IMR-90 (cell line): Measurements from ENCODE around the gene JCAD. TPM values are rescaled to one million over a fixed set of nuclear protein-coding genes. Genes with fewer than 3 reads are reported as not detected.

Experiments used
- ATAC-seq: fragments of 200-7000 bp; cut with Tn5 transposase; 2 replicates; pipeline ENCODE4 v1.9.1; 2020; ENCODE audit warnings: low read depth, mild to moderate bottlenecking, moderate library complexity
- BruUV-seq: library from RNA; stranded (reverse); fragments of 400-500 nt; replicated peaks from 2 replicates; lab custom pipeline; 2021; lab: Mats Ljungman, UMichigan
- CTCF ChIA-PET: fragments of 300-600 bp; formaldehyde crosslinking; extraction: SDS; loops from one replicate; lab custom pipeline; 2021; ENCODE audit warnings: antibody characterized with exemption; lab: Yijun Ruan, JAX
- POLR2A ChIA-PET: fragments of 300-600 bp; sonication (Branson Sonifier 250); formaldehyde crosslinking; loops from one replicate; lab custom pipeline; 2022; ENCODE audit warnings: antibody characterized with exemption; ENCODE audit not compliant: unreplicated experiment; lab: Charles Lee
- DNase-seq: peaks from one replicate; pipeline ENCODE4 v3.0.0; 2013
- H2AFZ ChIP-seq: replicated peaks from 2 replicates; pipeline ENCODE3; 2013; ENCODE audit warnings: low read length, mild to moderate bottlenecking; ENCODE audit not compliant: poor library complexity
- H2AK5ac ChIP-seq: 2 replicates; pipeline ENCODE4 v1.6.1; 2013; ENCODE audit warnings: low read depth, low read length, inconsistent platforms
- H2AK9ac ChIP-seq: replicated peaks from 2 replicates; pipeline ENCODE3; 2013; ENCODE audit warnings: mild to moderate bottlenecking, low read depth, low read length, moderate library complexity; ENCODE audit not compliant: poor library complexity
- H2BK120ac ChIP-seq: 2 replicates; pipeline ENCODE4 v1.6.1; 2013; ENCODE audit warnings: low read depth, low read length, inconsistent platforms
- H2BK15ac ChIP-seq: 3 replicates; pipeline ENCODE4 v1.6.1; 2013; ENCODE audit warnings: low read depth, low read length, inconsistent platforms
- H2BK20ac ChIP-seq: 2 replicates; pipeline ENCODE4 v1.6.1; 2013; ENCODE audit warnings: low read depth, mild to moderate bottlenecking, inconsistent platforms, low read length, moderate library complexity
- H2BK5ac ChIP-seq: 2 replicates; pipeline ENCODE4 v1.6.1; 2013; ENCODE audit warnings: mild to moderate bottlenecking, low read depth, low read length, inconsistent platforms; ENCODE audit not compliant: poor library complexity, severe bottlenecking
- H3K14ac ChIP-seq: replicated peaks from 2 replicates; pipeline ENCODE4 v1.6.1; 2013; ENCODE audit warnings: low read depth, low read length, inconsistent platforms
- H3K18ac ChIP-seq: 2 replicates; pipeline ENCODE4 v1.6.1; 2013; ENCODE audit warnings: low read depth, low read length, control low read depth
- H3K23ac ChIP-seq: 2 replicates; pipeline ENCODE4 v1.6.1; 2013; ENCODE audit warnings: low read depth, low read length, inconsistent platforms
- H3K27ac ChIP-seq: 2 replicates; pipeline ENCODE4 v1.5.1; 2013; ENCODE audit warnings: mild to moderate bottlenecking, control low read depth, low read length; ENCODE audit not compliant: insufficient read depth
- H3K27me3 ChIP-seq: 2 replicates; pipeline ENCODE4 v1.6.1; 2013; ENCODE audit warnings: low read length; ENCODE audit not compliant: control insufficient read depth, insufficient read depth
- H3K36me3 ChIP-seq: 2 replicates; pipeline ENCODE4 v1.6.1; 2013; ENCODE audit warnings: low read length, mixed read lengths; ENCODE audit not compliant: control insufficient read depth, insufficient read depth
- H3K4ac ChIP-seq: 2 replicates; pipeline ENCODE4 v1.6.1; 2013; ENCODE audit warnings: low read depth, low read length, inconsistent platforms
- H3K4me1 ChIP-seq: 2 replicates; pipeline ENCODE4 v1.6.1; 2013; ENCODE audit warnings: low read length, mixed read lengths; ENCODE audit not compliant: control insufficient read depth, insufficient read depth
- H3K4me2 ChIP-seq: 2 replicates; pipeline ENCODE4 v1.6.1; 2013; ENCODE audit warnings: low read depth, mild to moderate bottlenecking, control low read depth, low read length, moderate library complexity
- H3K4me3 ChIP-seq: 2 replicates; pipeline ENCODE4 v1.5.1; 2013; ENCODE audit warnings: low read depth, mild to moderate bottlenecking, control low read depth, low read length, moderate library complexity; ENCODE audit not compliant: insufficient read depth
- H3K56ac ChIP-seq: 2 replicates; pipeline ENCODE4 v1.6.1; 2013; ENCODE audit warnings: low read length, inconsistent platforms; ENCODE audit not compliant: insufficient read depth; ENCODE audit errors: extremely low read depth
- H3K79me1 ChIP-seq, 2 experiments: 2 replicates each; pipeline ENCODE4 v1.6.1; 2013; ENCODE audit warnings: low read length in 2 of 2, inconsistent platforms in 1 of 2, low read depth in 1 of 2
- H3K9ac ChIP-seq: 2 replicates; pipeline ENCODE4 v1.6.1; 2013; ENCODE audit warnings: low read depth, low read length, control low read depth
- H3K9me1 ChIP-seq: 2 replicates; pipeline ENCODE4 v1.6.1; 2013; ENCODE audit warnings: low read length, inconsistent platforms; ENCODE audit not compliant: insufficient read depth
- H3K9me3 ChIP-seq: 2 replicates; pipeline ENCODE4 v1.6.1; 2013; ENCODE audit warnings: low read length; ENCODE audit not compliant: control insufficient read depth, insufficient read depth
- H4K20me1 ChIP-seq: 2 replicates; pipeline ENCODE4 v1.6.1; 2013; ENCODE audit warnings: low read length, inconsistent platforms; ENCODE audit not compliant: insufficient read depth
- H4K5ac ChIP-seq: 2 replicates; pipeline ENCODE4 v1.6.1; 2013; ENCODE audit warnings: mild to moderate bottlenecking, low read depth, low read length, control low read depth
- H4K8ac ChIP-seq, 2 experiments: 2 replicates each; pipeline ENCODE4 v1.6.1; 2013; ENCODE audit warnings: low read depth in 2 of 2, low read length in 2 of 2, control low read depth in 1 of 2, inconsistent platforms in 1 of 2
- H4K91ac ChIP-seq: 2 replicates; pipeline ENCODE4 v1.6.1; 2013; ENCODE audit warnings: low read depth, low read length, inconsistent platforms; ENCODE audit not compliant: insufficient read depth
- CTCF ChIP-seq: conservative IDR thresholded peaks from 2 replicates; pipeline ENCODE4 v1.5.1; 2012; ENCODE audit warnings: mild to moderate bottlenecking, low read depth, low read length, improper control_type of control experiment
- MAZ ChIP-seq: IDR thresholded peaks from 2 replicates; pipeline ENCODE4 v1.6.1; 2012; ENCODE audit warnings: low read depth, mild to moderate bottlenecking, low read length, improper control_type of control experiment, moderate library complexity, borderline replicate concordance
- MXI1 ChIP-seq: IDR thresholded peaks from 2 replicates; pipeline ENCODE4 v1.6.1; 2012; ENCODE audit warnings: low read depth, mild to moderate bottlenecking, low read length, moderate library complexity, borderline replicate concordance
- NFE2L2 ChIP-seq: fragments of 150-350 bp; IDR thresholded peaks from 2 replicates; pipeline ENCODE4 v1.6.1; 2016; ENCODE audit warnings: low read depth, mild to moderate bottlenecking, low read length
- RAD21 ChIP-seq: IDR thresholded peaks from 2 replicates; pipeline ENCODE4 v1.6.1; 2012; ENCODE audit warnings: low read length, improper control_type of control experiment
- SMC3 ChIP-seq: fragments of 150-350 bp; IDR thresholded peaks from 2 replicates; pipeline ENCODE4 v1.6.1; 2016; ENCODE audit warnings: low read depth, mild to moderate bottlenecking, antibody characterized with exemption, low read length, moderate library complexity
- WGBS, 2 experiments: methylation state at CpG; one replicate each; pipeline versions ENCODE4 v1.1.5 to v1.1.7; 2013; ENCODE audit warnings: missing lambda C conversion rate in 2 of 2; ENCODE audit not compliant: insufficient read length in 1 of 2; ENCODE audit errors: extremely low coverage in 2 of 2; 5-methylcytosine and 5-hydroxymethylcytosine counted together
- dilution Hi-C: fragments of 300-500 bp; cut with HindIII; formaldehyde crosslinking; loops from one replicate; pipeline ENCODE4 v1.14.3; 2018; ENCODE audit warnings: low sequenced_read_pairs; ENCODE audit not compliant: unreplicated experiment
- in situ Hi-C: fragments of 300-500 bp; cut with MboI; formaldehyde crosslinking; loops from 3 replicates; pipeline ENCODE4 v1.14.3; 2019; ENCODE audit warnings: low sequenced_read_pairs, inconsistent platforms, mixed read lengths
- intact Hi-C: fragments of 100-400 bp; cut with micrococcal nuclease; formaldehyde crosslinking; loops from 2 replicates; pipeline ENCODE4 v1.10.0; 2022
- polyA plus RNA-seq, 3 experiments: library from polyadenylated mRNA; depleted of rRNA; stranded (reverse); fragments of >200 nt; gene quantifications; 2 replicates each; pipeline ENCODE4 v1.2.3, GENCODE V29; 2012; ENCODE audit warnings: low replicate concordance in 1 of 3
- total RNA-seq: library from RNA; depleted of rRNA; stranded (reverse); fragments of >200 nt; gene quantifications from 2 replicates; pipeline ENCODE4 v1.2.3, GENCODE V29; 2012

JCAD gene
- total and polyA plus RNA-seq, 2 of the 4 experiments (the other 2 are of a cell fraction) = 15.9 to 16.8 TPM

GRCh38 chr10:30043476-30044270 is 15.7 kb downstream of the JCAD start:
- dilution Hi-C loops (no loop called here), intact Hi-C loops (no loop called here), in situ Hi-C loops (no loop called here)
- Histone ChIP-seq H2BK5ac (no peak overlapping the region), H2AK9ac (no peak overlapping the region), H3K79me1 (peaks cover 61 to 98% of the 10 kb centered on the region in 2 experiments), H4K5ac (no peak overlapping the region), H4K20me1 (peaks cover 90% of the 10 kb centered on the region), H3K27me3 (no peaks in the 10 kb centered on the region), H3K36me3 (peaks cover 83% of the 10 kb centered on the region), H3K23ac (no peak overlapping the region), H4K8ac (no peak overlapping the region), H3K18ac (no peak overlapping the region), H4K91ac (no peak overlapping the region), H3K9ac (no peak overlapping the region), H3K14ac (no peak overlapping the region), H2BK120ac (no peak overlapping the region), H3K56ac (no peak overlapping the region), H3K4ac (no peak overlapping the region), H2BK15ac (no peak overlapping the region), H3K4me1 (no peaks in the 10 kb centered on the region; the same call in 1 of the 2 replicates), H2AK5ac (no peak overlapping the region), H2AFZ (no peak overlapping the region), H3K9me3 (no peaks in the 10 kb centered on the region), H3K27ac (no peak overlapping the region), H3K9me1 (peaks cover 42% of the 10 kb centered on the region), H2BK20ac (no peak overlapping the region), H3K4me2 (no peak overlapping the region), H3K4me3 (no peak overlapping the region)
- CTCF ChIA-PET = interaction anchor here (1.1 kb wide), 1 partner anchor 227 kb away, joined by 3 read pairs; no protein-coding TSS in a partner anchor
- DNase-seq = no peak
- WGBS, 2 experiments = no CpG with 5 or more reads among the region's 5 CpGs
- no peak for ATAC-seq
- BruUV-seq = no TSS peak
- POLR2A ChIA-PET = interaction anchor here (0.5 kb wide), 1 partner anchor 186 kb away, joined by 20 read pairs; no protein-coding TSS in a partner anchor
- TF ChIP-seq CTCF (no peak), SMC3 (no peak), RAD21 (no peak), MXI1 (no peak), MAZ (no peak), NFE2L2 (no peak)
